HG02885 (cell line): ENCODE measurements around the gene HDLBP.
A peak's percentile ranks its signal among the peaks of the same experiment; 100 is the strongest.

Experiments
- ATAC-seq: cut with Tn5 transposase; IDR thresholded peaks from one replicate; pipeline ENCODE4 v1.9.1; 2021; ENCODE audit warnings: mild to moderate bottlenecking; ENCODE audit not compliant: unreplicated experiment, poor library complexity

The HDLBP gene

GRCh38 chr2:241315093-241315878 lies at the start of gene HDLBP:
Gene HDLBP (minus strand): TSS chr2:241315672. CDS start chr2:241266869, 48,803 bp downstream.
- ATAC-seq: peak; percentile 75

GRCh38 chr2:241364781-241365180 lies 49.3 kb upstream of the HDLBP start:
- ATAC-seq: no peak

DNA sequence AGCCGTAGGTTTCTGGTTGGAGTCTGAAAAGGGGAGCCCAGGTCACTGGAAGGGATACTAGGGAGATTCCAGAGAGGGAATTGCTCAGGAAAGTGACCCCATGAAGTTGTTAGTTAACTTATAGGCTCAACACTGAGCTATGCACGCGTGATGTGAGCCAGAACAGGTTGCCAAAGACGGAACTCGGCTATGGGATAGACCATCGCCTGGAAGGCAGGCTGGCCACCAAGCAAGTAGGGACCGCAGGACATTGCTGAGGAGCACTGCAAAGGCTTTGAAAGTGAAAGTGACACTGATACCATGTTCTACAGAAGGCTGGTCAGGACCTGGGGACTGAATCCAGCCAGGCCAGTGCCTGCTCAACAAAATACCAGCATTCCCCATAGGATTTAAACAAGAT lies 48.0 kb upstream of the HDLBP start:
- ATAC-seq: no peak

DNA sequence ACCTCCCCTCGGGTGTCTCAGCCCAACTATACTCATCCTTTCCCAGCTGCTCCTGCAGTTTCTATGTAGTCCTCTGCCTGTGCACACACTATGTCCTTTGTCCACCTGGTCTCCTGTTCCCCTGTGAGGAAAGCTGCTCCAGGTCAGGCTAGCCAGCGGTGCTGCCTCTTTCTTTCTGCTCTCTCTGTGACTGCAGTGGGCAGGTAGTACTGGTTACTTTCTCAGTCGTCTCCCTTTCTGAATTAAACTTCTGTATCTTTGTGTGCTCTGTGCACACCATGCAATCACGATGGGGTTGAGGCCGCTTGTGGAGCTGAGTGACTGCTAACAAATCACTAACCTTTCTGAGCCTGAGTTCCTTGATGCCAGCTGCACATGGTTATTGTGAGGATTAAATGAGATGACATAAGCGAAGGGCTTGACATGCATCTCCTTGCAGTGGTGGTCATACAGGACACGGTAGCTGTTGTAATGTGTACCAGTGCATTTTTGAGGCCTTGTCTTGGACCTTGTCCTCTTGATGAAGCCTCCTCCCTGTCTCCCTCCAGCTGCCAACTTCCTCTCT lies 44.1 kb upstream of the HDLBP start:
- ATAC-seq: no peak

- no peak for ATAC-seq
Observed at GRCh38 chr2:241358470-241358869, 43.0 kb upstream of the HDLBP start.

GRCh38 chr2:241357531-241357930 lies 42.1 kb upstream of the HDLBP start:
- no peak for ATAC-seq

DNA sequence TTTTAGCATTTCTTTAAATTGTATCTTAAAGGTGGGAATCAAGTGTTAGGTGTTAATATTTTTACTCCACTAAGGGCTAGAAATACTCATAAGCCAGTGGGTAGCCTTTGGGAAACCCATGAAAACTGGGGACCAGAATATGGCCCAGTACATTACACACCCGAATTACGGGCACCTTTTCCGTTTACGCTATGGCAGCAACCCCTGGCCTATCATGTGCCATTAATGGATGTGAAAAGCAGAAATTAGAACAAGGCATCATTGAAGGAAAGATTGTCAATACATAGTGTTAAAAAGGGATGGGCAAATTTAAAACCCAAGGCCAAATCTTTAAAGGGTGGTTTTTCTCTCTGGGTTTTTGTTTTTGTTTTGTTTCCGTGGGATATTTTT lies 41.4 kb upstream of the HDLBP start:
- ATAC-seq: no peak

DNA sequence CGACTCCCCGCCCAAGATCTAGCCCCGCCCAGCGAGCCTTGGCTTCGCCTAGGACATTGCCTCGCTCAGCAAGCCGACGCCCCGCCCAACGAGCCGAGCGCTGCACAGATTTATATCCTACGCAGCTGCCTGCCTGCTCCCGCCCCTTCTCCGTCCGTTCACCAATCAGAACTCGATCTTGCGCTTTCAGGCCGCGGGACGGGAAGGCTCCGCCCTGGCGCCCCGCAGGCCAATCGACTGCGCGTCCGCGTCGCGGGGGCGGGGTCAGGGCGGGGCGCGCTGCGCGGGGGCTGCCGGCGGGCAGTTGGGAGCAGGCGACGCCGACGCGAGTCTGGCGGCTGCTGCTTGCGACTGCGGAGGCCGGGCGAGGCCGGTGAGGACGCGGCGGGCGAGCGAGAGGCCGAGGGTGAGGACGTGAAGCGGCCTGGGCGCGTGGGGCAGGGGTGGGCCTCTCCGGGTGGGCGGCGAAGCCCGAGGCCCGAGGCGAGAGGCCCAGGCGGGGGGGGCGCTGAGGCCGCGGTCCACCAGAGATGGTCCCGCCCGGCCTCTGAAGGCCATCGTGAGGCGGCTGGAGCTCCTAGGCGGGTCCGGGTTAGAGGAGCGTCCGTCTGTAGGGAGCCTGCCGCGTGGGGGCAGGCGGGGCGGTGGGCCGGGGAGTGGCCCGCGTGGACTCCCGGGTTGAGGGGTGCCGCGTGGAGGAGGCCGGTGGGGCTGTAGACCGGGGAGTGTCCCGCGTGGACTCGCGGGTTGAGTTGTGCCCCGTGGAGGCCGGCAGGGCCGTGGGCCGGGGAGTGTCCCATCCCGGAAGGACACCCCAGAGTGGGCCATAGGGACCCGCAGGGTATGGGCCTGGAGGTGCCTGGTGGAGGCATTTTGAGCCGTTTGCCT lies 40.8 kb upstream of the HDLBP start, which contains the start of gene FARP2:
FARP2 (plus strand) TSS at position 303 of the 888 bp plus-strand sequence. CDS start 16,823 bp downstream, outside the sequence.
- peak; percentile 87 for ATAC-seq

GRCh38 chr2:241354668-241355658 lies 39.5 kb upstream of the HDLBP start:
- peak; percentile 34 for ATAC-seq

DNA sequence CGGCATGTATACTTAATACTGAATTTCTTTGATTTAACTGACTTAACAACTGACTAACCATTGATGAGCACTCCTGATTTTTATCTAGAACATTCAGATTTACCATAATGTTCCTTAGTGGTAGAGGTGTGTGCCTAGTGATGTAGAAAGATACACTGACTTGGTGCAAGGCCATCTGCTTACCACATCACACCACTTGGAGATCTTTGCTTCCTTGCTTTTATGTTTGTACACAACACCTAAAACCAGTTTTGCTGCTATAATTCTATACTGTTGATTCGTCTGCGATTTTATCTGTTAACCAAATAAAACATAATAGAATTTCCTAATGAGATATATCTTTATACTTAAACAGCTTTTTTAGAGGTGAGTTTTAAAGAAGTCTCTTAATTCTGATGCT lies 36.8 kb upstream of the HDLBP start:
- no peak for ATAC-seq

GRCh38 chr2:241351640-241352031 lies 36.2 kb upstream of the HDLBP start:
- no peak for ATAC-seq

DNA sequence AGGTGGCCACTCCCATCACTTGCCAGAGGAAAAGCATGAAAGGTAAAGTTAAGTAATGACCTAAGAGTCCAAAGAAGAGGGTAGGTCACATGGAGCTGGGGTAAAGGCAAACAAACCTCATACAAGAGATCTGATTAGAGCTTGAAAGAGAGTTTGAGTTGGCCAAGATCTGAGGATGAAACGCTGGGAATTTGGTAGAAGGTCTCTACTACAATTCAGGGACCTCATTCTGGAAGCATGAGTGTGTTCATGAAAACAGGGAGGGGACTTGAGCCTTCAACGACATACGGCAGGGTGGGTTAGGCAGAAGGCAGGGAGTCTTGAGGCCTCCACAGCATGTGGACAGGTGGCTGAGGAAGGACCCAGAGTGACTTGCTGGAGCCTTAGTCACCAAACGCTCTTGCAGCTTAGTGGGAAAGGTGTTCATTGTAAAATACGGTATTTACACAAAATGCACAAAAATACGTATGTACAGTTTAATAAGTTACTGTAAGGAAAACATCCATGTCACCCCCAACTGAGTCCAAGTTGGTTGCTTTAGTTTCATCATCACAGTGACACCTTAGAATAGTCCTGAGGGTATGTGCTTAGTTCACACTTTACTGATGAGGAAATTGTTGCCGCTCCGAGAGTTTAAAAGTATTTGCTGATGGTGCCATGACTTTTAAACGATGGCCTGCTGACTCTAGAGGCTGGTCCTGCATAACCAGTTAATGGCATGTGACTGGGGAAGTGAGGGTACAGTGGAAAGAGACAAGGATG lies 35.6 kb upstream of the HDLBP start:
- no peak for ATAC-seq

DNA sequence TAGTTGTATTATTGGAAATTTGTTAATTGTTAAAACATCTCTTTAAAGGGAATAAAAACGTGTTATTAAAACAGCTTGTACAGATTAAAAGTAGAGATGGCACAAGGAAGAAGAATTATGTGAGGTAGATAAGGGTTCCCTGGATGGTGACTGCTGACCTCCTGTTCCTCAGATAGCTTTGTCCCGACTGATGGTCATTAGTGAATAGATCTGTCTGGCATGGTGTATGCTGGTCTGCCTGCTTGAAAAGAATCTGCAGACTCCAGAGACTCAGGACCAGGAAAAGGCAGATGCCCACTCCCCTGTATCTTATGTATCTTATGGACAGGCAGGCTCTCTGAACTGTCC lies 35.0 kb upstream of the HDLBP start:
- no peak for ATAC-seq

DNA sequence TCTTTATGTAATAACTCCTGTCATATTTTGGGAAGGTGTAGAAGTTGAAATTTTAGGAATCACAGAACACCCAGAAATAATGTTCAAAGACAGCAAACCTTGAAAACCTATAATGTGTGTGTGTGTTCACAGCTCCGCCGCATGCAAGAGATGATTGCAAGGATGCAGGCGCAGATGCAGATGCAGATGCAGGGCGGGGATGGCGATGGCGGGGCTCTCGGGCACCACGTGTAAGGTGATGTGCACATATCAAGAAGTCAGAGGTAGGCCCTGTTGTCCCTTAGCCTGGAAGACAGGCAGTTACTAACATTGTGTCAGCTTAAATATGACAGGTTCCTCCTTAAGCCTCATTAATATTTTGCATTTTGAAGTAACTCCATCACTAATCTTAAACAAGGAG lies 34.5 kb upstream of the HDLBP start:
- ATAC-seq: no peak

DNA sequence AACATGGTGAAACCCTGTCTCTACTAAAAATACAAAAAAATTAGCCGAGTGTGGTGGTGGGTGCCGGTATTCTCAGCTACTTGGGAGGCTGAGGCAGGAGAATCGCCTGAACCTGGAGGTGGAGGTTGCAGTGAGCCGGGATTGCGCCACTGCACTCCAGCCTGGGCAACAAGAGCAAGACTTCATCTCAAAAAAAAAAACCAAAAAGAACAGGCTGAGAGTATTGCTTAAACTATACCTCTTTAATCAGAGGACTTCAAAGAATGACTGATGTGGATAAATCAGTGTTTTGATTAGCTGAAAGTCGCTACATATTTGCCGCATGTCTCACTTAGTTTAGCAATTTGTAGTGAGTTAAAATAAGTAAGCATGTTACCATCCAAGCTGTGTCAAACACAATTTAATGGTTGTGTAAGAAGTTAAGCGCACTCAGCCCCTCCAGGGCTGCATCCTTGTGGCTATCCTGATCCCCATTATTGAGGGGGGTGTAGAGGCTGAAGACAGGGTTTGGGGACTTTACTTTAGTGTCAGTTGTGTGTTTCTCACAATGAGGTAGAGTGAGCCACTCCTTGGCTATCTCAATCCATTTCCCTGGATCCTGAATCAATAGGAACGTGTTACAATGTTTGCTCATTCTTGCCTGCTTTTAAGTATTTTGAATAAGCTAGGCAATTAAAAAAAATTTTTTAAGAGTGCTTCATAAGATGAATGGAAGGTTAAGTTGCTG lies 29.6 kb upstream of the HDLBP start:
- no peak for ATAC-seq

DNA sequence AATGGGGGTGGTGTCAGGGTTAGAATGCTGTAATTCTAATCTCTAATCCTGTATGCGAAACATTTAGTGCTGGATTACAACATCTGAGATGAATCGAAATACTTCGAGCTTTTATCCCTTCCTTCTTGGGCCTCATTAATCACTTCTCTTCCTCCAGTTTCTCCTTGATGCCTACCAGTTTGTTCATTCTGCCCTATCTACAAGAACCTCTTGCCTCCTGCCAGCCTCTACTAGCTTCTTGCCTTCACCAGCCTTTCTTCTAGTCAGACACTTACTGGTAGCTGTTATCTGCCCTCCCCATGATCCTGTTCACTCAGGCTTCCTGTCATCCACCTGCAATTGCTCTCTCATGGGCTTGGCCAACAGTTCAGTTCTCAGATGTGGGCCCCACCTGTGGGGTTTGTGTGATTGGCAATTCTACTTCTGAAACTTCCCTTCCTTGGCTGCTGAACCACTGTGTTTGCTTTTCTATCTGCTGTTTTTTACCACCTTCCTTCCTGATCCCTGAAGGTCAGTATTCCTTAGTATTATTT lies 25.2 kb upstream of the HDLBP start:
- ATAC-seq: no peak

- no peak for ATAC-seq
Observed at GRCh38 chr2:241339839-241340630, 24.6 kb upstream of the HDLBP start.

DNA sequence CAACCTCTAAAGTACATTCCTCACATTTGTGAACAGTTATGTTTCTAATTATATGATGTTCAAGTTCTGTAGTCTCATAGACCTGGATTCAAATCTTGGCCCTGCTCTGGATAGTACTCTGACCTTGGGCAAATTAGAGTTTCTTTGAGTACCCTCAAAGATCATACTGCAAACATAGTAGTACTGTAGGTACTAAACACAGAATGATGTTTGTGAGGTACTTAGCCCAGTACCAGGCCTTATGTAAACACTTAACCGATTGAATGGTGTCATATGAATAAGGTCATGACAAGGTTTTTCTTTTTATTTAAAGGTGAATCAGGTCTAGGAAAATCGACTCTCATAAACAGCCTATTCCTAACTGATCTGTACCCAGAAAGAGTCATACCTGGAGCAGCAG lies 19.3 kb upstream of the HDLBP start:
- ATAC-seq: no peak
